Measurements from ENCODE around the gene OXNAD1.

OXNAD1 gene

DNA sequence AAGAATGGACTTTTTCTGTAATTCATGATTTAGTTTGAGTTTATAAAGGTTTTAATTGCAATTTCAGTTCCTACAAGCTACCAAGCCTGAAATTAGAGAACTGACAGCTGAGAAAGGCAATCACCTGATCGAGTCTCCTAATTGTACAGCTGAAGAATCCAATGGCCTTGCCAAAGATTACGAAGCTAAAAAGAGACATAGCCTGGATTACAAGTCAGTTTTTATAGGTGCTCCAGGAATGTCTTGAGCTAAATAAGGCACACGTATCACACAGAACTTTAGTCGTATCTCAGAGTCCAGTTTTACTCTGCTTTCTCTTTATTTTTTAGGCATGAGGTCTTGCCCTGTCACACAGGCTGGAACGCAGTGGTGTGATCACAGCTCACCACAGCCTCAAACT lies 6.8 kb upstream of the OXNAD1 start:
- Histone ChIP-seq H3K4me1 (ENCODE audit: control insufficient read depth, insufficient read depth, low read length) (no peaks in the 10 kb centered on the region), H3K9me3 (ENCODE audit: control insufficient read depth, insufficient read depth, low read length) (no peaks in the 10 kb centered on the region), H3K9ac (ENCODE audit: low read depth, low read length) (no peak overlapping the region), H3K36me3 (ENCODE audit: control insufficient read depth, insufficient read depth, low read length) (peaks cover 21% of the 10 kb centered on the region), H3K27ac (ENCODE audit: low read depth, low read length) (no peak overlapping the region), H3K27me3 (ENCODE audit: control insufficient read depth, insufficient read depth, low read length) (no peaks in the 10 kb centered on the region), H3K4me3 (ENCODE audit: low read depth, low read length) (no peak overlapping the region)

DNA sequence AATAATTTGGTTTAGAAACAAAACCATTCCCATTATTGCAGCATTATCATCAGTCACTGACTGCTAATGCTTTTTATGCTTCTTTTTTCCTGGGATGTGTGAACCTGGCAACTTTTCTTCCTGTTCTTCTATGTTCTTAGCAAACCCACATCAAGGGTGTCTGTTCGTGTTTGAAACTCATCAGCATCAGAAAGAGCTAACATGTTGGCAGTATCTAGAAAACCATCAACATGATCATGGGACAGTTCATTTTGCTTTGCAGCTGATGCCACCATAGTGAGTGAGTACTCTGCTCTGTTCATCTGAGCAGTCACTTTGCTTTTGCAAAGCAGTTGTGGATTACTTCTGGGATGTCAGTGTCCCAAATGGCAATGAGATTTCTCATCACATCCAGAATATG lies 6.1 kb upstream of the OXNAD1 start:
- H3K4me1 ChIP-seq (ENCODE audit: control insufficient read depth, insufficient read depth, low read length): no peaks in the 10 kb centered on the region
- no peak overlapping the region for H3K27ac ChIP-seq (ENCODE audit: low read depth, low read length)
- H3K27me3 ChIP-seq (ENCODE audit: control insufficient read depth, insufficient read depth, low read length): no peaks in the 10 kb centered on the region
- H3K9ac ChIP-seq (ENCODE audit: low read depth, low read length): no peak overlapping the region
- H3K36me3 ChIP-seq (ENCODE audit: control insufficient read depth, insufficient read depth, low read length): peaks cover 21% of the 10 kb centered on the region
- H3K4me3 ChIP-seq (ENCODE audit: low read depth, low read length): no peak overlapping the region
- H3K9me3 ChIP-seq (ENCODE audit: control insufficient read depth, insufficient read depth, low read length): no peaks in the 10 kb centered on the region

DNA sequence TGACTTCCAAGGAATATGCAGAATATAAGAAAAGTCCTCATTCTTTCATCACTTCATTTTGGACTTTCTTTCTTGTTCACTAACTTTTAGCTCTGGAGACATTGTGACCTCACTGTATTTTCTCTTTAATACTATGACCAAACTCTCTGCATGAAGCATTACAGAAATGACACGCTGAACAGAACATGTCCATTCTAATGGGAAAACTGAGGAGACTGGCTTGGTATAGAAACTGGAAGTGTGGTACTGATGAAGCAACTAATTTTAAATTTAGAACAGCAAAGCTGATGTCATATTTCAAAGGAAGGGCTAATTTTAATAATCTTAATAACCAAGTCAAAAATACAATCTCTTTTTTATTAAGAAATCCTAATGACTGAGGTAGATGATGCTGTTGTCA lies 5.0 kb upstream of the OXNAD1 start:
- Histone ChIP-seq H3K36me3 (ENCODE audit: control insufficient read depth, insufficient read depth, low read length) (peaks cover 21% of the 10 kb centered on the region), H3K27me3 (ENCODE audit: control insufficient read depth, insufficient read depth, low read length) (no peaks in the 10 kb centered on the region), H3K4me3 (ENCODE audit: low read depth, low read length) (no peak overlapping the region), H3K9ac (ENCODE audit: low read depth, low read length) (no peak overlapping the region), H3K4me1 (ENCODE audit: control insufficient read depth, insufficient read depth, low read length) (no peaks in the 10 kb centered on the region), H3K9me3 (ENCODE audit: control insufficient read depth, insufficient read depth, low read length) (no peaks in the 10 kb centered on the region), H3K27ac (ENCODE audit: low read depth, low read length) (no peak overlapping the region)

DNA sequence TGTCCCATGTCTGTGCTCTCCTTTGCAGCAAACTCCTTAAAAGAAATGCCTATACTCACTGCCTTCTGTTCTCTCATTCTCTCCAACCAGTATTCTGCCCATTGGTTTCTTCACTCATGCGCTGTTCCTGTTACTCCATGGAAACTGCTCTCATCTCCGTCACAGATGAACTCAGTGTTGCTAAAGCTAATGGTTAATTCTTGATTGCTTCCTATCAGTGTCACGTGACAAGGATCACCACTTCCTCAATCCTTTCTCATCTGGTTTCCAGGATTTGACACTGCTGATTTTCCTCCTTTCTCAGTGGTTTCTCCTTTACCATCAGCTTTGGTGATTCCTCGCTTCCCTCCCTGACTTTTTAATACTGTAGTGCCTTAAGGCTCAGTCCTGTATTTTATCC lies 2.8 kb upstream of the OXNAD1 start:
- 0 out of 2 replicates have a peak, but pooled peaks cover 5% of the 10 kb centered on the region for H3K4me1 ChIP-seq (ENCODE audit: control insufficient read depth, insufficient read depth, low read length)
- no peaks in the 10 kb centered on the region for H3K9me3 ChIP-seq (ENCODE audit: control insufficient read depth, insufficient read depth, low read length)
- no peaks in the 10 kb centered on the region for H3K27me3 ChIP-seq (ENCODE audit: control insufficient read depth, insufficient read depth, low read length)
- no peak overlapping the region for H3K27ac ChIP-seq (ENCODE audit: low read depth, low read length)
- H3K4me3 ChIP-seq (ENCODE audit: low read depth, low read length): no peak overlapping the region
- no peak overlapping the region for H3K9ac ChIP-seq (ENCODE audit: low read depth, low read length)
- peaks cover 21% of the 10 kb centered on the region for H3K36me3 ChIP-seq (ENCODE audit: control insufficient read depth, insufficient read depth, low read length)

DNA sequence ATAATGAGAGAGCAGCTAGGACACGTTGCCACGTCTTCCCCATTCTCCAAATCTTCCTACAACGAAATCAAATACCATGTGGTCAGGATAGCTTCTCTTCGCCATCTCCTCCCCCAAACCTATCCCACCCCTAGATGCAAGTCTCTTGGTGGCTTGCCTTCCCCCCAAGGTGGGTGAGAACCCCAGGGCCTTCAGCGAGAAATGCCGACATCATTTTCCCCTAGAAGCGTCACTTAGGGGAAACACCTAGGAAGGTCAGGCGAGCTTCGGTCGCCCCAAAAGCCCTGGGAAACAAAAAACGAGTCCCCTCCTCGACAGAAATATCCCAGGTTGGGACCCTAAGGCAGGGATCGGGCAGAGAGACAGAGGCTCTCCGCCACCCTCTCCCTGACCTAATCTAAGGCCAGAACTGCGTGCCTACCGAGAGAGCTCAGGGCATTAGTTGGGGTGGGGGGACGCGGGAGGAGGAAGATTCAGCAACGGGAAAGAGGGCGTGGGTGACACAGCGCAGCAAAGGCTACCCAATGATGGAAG lies 771 bp upstream of the OXNAD1 start:
- Histone ChIP-seq H3K4me1 (ENCODE audit: control insufficient read depth, insufficient read depth, low read length) (0 out of 2 replicates have a peak, but pooled peaks cover 5% of the 10 kb centered on the region), H3K27me3 (ENCODE audit: control insufficient read depth, insufficient read depth, low read length) (no peaks in the 10 kb centered on the region), H3K27ac (ENCODE audit: low read depth, low read length) (peak overlapping the region; percentile 70), H3K9me3 (ENCODE audit: control insufficient read depth, insufficient read depth, low read length) (no peaks in the 10 kb centered on the region), H3K4me3 (ENCODE audit: low read depth, low read length) (peak overlapping the region; percentile 97), H3K36me3 (ENCODE audit: control insufficient read depth, insufficient read depth, low read length) (peaks cover 18% of the 10 kb centered on the region), H3K9ac (ENCODE audit: low read depth, low read length) (peak overlapping the region; percentile 73)

DNA sequence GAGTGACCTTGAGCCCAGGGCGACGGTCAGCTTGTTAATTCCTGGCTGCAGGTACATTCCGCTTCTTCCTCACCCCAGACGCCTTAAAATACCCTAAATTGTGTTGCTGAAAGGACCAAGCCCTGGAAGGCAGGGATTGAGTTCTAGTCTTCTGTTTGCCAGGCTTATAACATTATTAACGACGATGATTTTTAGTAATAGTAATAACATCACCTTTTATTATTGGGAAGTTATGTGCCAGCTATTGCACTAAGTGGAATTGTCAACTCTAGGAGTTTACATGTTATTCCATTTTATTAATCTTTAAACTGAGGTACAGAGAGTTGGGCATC lies 409 bp downstream of the OXNAD1 start:
- H3K9ac ChIP-seq (ENCODE audit: low read depth, low read length): peak overlapping the region; percentile 95
- H3K27me3 ChIP-seq (ENCODE audit: control insufficient read depth, insufficient read depth, low read length): no peaks in the 10 kb centered on the region
- no peaks in the 10 kb centered on the region for H3K9me3 ChIP-seq (ENCODE audit: control insufficient read depth, insufficient read depth, low read length)
- peak overlapping the region; percentile 97 for H3K4me3 ChIP-seq (ENCODE audit: low read depth, low read length)
- H3K27ac ChIP-seq (ENCODE audit: low read depth, low read length): peak overlapping the region; percentile 95
- H3K4me1 ChIP-seq (ENCODE audit: control insufficient read depth, insufficient read depth, low read length): 0 out of 2 replicates have a peak, but pooled peaks cover 5% of the 10 kb centered on the region
- peaks cover 17% of the 10 kb centered on the region for H3K36me3 ChIP-seq (ENCODE audit: control insufficient read depth, insufficient read depth, low read length)

DNA sequence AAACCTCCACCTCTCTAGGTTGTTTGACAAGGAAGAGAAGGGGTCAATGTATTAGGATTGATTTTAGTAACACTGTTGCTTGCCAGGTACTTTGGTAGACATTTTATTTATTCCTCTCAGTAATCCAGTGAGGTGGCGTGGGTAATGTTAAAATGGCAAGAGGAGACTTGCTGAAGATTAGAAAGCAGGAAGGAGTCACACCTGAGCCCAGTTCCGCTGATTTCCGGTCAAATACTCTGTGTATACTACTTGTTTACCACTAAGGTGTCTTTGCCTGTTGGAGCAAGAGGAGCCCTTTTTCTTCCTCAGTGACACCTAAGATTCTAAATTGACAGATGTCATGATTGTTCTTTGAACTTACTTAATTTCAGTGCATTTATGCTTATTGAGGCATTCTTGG lies 1.7 kb downstream of the OXNAD1 start:
- Histone ChIP-seq H3K9me3 (ENCODE audit: control insufficient read depth, insufficient read depth, low read length) (no peaks in the 10 kb centered on the region), H3K9ac (ENCODE audit: low read depth, low read length) (no peak overlapping the region), H3K4me3 (ENCODE audit: low read depth, low read length) (no peak overlapping the region), H3K27me3 (ENCODE audit: control insufficient read depth, insufficient read depth, low read length) (no peaks in the 10 kb centered on the region), H3K4me1 (ENCODE audit: control insufficient read depth, insufficient read depth, low read length) (0 out of 2 replicates have a peak, but pooled peaks cover 5% of the 10 kb centered on the region), H3K36me3 (ENCODE audit: control insufficient read depth, insufficient read depth, low read length) (peaks cover 26% of the 10 kb centered on the region), H3K27ac (ENCODE audit: low read depth, low read length) (no peak overlapping the region)

DNA sequence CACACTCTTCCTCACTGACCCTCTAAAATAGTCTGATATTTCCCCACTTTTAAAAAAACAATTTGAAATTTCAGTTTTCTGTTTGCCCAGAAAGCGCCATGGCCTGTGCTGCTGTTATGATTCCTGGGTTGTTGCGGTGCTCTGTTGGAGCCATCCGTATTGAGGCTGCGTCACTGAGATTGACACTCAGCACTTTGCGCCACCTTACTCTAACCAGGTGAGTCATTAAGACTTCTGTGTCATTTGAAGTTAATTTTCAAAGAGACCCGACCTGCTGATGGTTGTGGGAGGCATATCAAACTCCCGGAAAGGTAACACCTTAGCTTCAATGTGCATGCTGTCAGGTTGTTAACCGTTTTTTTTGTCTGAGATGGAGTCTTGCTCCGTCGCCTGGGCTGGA lies 5.8 kb downstream of the OXNAD1 start:
- no peak overlapping the region for H3K27ac ChIP-seq (ENCODE audit: low read depth, low read length)
- H3K36me3 ChIP-seq (ENCODE audit: control insufficient read depth, insufficient read depth, low read length): peaks cover 65% of the 10 kb centered on the region
- 0 out of 2 replicates have a peak, but pooled peaks cover 3% of the 10 kb centered on the region for H3K4me1 ChIP-seq (ENCODE audit: control insufficient read depth, insufficient read depth, low read length)
- H3K4me3 ChIP-seq (ENCODE audit: low read depth, low read length): no peak overlapping the region
- H3K9ac ChIP-seq (ENCODE audit: low read depth, low read length): no peak overlapping the region
- H3K27me3 ChIP-seq (ENCODE audit: control insufficient read depth, insufficient read depth, low read length): no peaks in the 10 kb centered on the region
- no peaks in the 10 kb centered on the region for H3K9me3 ChIP-seq (ENCODE audit: control insufficient read depth, insufficient read depth, low read length)

DNA sequence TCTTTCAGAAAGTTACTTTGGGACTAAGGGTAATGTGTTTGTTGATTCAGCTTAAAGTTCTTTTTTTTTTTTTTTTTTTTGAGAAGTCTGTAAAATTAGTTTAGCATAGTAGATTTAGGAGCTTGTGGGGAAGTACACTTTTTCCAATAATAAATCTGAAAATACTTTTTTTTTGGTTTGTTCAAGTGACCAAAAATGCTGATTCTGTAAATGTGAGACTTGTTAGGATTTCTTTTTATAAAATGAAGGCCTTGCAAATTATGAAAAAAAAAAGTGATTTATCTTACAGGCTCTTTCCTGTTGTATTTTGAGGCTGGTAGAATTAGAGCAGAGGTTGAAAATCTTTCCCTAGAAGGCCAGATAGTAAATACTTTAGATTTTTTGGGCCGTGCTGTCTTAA lies 7.6 kb downstream of the OXNAD1 start:
- Histone ChIP-seq H3K27me3 (ENCODE audit: control insufficient read depth, insufficient read depth, low read length) (no peaks in the 10 kb centered on the region), H3K9ac (ENCODE audit: low read depth, low read length) (no peak overlapping the region), H3K36me3 (ENCODE audit: control insufficient read depth, insufficient read depth, low read length) (peaks cover 73% of the 10 kb centered on the region)

DNA sequence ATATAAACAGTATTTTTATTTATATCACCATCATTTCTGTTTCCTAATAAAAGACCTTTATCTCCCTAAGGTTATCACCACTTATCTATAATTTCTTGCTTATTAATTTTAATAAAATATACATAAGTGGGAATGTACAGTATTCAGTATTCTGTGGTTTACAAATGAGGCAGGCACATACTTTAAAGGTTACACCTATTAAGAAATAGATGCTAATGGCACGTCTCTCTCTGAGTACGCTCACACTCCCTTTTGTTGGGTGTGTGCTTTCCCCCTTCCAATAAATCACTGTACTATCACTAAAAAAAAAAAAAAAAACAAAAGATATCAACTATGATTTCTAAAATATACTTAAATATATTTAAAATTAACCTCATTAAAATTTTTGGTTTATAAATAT lies 8.9 kb downstream of the OXNAD1 start:
- Histone ChIP-seq H3K36me3 (ENCODE audit: control insufficient read depth, insufficient read depth, low read length) (peaks cover 85% of the 10 kb centered on the region), H3K9me3 (ENCODE audit: control insufficient read depth, insufficient read depth, low read length) (no peaks in the 10 kb centered on the region), H3K9ac (ENCODE audit: low read depth, low read length) (no peak overlapping the region), H3K4me3 (ENCODE audit: low read depth, low read length) (no peak overlapping the region), H3K4me1 (ENCODE audit: control insufficient read depth, insufficient read depth, low read length) (no peaks in the 10 kb centered on the region), H3K27ac (ENCODE audit: low read depth, low read length) (no peak overlapping the region), H3K27me3 (ENCODE audit: control insufficient read depth, insufficient read depth, low read length) (no peaks in the 10 kb centered on the region)

More for the DNA sequence above, 7.6 kb downstream of the OXNAD1 start:
- no peaks in the 10 kb centered on the region for H3K9me3 ChIP-seq (ENCODE audit: control insufficient read depth, insufficient read depth, low read length)
- no peak overlapping the region for H3K4me3 ChIP-seq (ENCODE audit: low read depth, low read length)
- no peaks in the 10 kb centered on the region for H3K4me1 ChIP-seq (ENCODE audit: control insufficient read depth, insufficient read depth, low read length)
- H3K27ac ChIP-seq (ENCODE audit: low read depth, low read length): no peak overlapping the region

DNA sequence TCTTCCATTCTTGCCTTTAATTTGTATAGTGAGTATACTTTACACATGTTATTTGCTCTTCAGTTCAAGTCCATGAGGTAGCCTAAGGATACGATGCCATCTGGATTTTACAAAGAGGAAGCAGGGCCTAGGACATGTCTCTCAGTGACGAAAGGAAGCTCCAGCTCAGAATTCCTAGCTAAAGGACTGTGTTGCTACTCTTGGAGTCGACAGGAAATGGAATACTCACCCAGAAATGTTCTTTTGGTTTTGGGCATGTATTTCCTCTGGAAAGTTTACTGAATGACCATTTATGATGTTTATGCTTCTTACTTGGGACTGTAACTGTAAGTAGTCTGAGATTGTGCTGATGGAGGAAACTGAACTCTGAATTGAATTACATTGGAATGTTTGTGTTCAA lies 12.5 kb downstream of the OXNAD1 start:
- Histone ChIP-seq H3K27me3 (ENCODE audit: control insufficient read depth, insufficient read depth, low read length) (no peaks in the 10 kb centered on the region), H3K4me3 (ENCODE audit: low read depth, low read length) (no peak overlapping the region), H3K36me3 (ENCODE audit: control insufficient read depth, insufficient read depth, low read length) (peaks cover 65% of the 10 kb centered on the region), H3K9me3 (ENCODE audit: control insufficient read depth, insufficient read depth, low read length) (no peaks in the 10 kb centered on the region), H3K27ac (ENCODE audit: low read depth, low read length) (no peak overlapping the region), H3K4me1 (ENCODE audit: control insufficient read depth, insufficient read depth, low read length) (no peaks in the 10 kb centered on the region), H3K9ac (ENCODE audit: low read depth, low read length) (no peak overlapping the region)
